Left ventricle myocardium inferior (tissue), 1 donor: Measurements from ENCODE around the gene PLXNB1. TPM values are rescaled to one million over a fixed set of nuclear protein-coding genes. Genes with fewer than 3 reads are reported as not detected.

Experiments used
- DNase-seq: peaks from one replicate; pipeline ENCODE4 v3.0.0-alpha.2; 2020
- H3K27ac ChIP-seq: fragments of 200-600 bp; replicated peaks from 2 replicates; pipeline ENCODE4 v1.8.0; 2021
- H3K27me3 ChIP-seq: fragments of 200-600 bp; 2 replicates; pipeline ENCODE4 v1.8.0; 2021; ENCODE audit warnings: low read depth
- H3K36me3 ChIP-seq: fragments of 200-600 bp; 2 replicates; pipeline ENCODE4 v1.8.0; 2021
- H3K4me1 ChIP-seq: fragments of 200-600 bp; 2 replicates; pipeline ENCODE4 v1.8.0; 2021
- H3K4me3 ChIP-seq: fragments of 200-600 bp; 2 replicates; pipeline ENCODE4 v1.8.0; 2021; ENCODE audit warnings: mild to moderate bottlenecking, moderate library complexity
- H3K9me3 ChIP-seq: fragments of 200-600 bp; replicated peaks from 2 replicates; pipeline ENCODE4 v1.8.0; 2021
- CTCF ChIP-seq: fragments of 200-600 bp; IDR thresholded peaks from 2 replicates; pipeline ENCODE4 v1.8.0; 2021; ENCODE audit warnings: antibody characterized with exemption, mild to moderate bottlenecking, borderline replicate concordance
- intact Hi-C: fragments of 100-400 bp; cut with micrococcal nuclease; formaldehyde crosslinking; loops from one replicate; pipeline ENCODE4 v1.11.0; 2022
- total RNA-seq: library from RNA; stranded (reverse); fragmentation: NEBNext Ultra II Directional; extraction: Animal tissue kit (Norgen Biotek cat#: 25700); gene quantifications from one replicate; pipeline ENCODE4 v1.2.1, GENCODE V29; 2021
- donor health status: DM: no; HTN: yes; CAD: no; lungs with severe emphysema.

Gene PLXNB1
- total RNA-seq, 1 donor from 2014 or later: 42.6 TPM

DNA sequence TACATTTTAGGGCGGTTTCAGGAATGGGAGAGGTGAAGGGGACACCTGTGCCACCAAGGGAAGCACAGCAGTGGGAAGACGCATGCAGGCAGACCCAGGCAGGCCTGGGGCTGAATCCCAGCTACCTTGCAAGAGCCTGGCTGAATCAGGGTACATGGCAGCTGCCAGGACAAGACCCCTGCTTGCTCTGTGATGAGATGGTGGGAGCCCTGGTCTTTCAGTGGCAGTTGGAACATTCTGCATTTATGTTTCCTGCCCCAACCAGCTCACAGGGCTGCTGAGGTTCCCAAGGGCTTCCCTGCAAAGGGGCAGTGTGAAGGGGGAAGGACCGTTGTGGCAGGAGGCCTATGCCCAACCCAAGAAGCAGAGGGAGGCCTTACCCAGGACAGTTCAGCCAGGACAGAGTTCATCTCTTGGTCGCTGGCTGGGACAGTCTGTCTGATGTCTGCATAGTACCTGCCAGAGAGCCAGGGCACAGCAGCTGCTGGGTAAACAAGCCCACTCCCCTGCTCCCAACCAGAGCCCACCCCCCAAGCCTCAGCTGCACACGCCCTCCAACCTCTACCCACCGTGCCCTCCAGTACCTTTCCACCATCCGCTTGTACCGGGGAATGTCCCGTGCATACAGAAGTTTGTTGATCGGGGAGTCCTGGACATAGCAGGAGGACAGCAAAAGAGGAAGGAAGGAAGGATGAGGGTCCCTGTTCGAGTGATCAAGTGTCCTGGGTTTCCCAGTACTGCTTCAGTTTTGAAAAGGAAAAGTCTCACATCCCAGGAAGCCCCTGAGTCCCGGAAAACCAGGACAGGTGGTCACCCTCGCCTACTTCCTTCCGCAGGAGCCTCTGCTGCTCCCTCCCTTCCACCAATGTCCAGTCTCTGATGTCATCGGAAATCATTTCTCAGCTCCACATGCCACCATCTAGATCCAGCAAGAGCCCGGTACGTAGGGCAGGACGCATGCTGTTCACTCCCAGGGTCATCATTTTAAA lies 23.1 kb downstream of the PLXNB1 start:
- intact Hi-C loops: no loop called here
- Histone ChIP-seq H3K27me3 (no peaks in the 10 kb centered on the region), H3K36me3 (peaks cover 79% of the 10 kb centered on the region), H3K4me3 (no peak overlapping the region), H3K27ac (no peak overlapping the region), H3K4me1 (peaks cover 9% of the 10 kb centered on the region), H3K9me3 (no peaks in the 10 kb centered on the region)
- no peak for DNase-seq
- TF ChIP-seq CTCF: no peak

- no peak for TF ChIP-seq CTCF
- Histone ChIP-seq H3K9me3 (no peaks in the 10 kb centered on the region), H3K4me3 (no peak overlapping the region), H3K4me1 (peaks cover 13% of the 10 kb centered on the region), H3K36me3 (peaks cover 72% of the 10 kb centered on the region), H3K27ac (no peak overlapping the region), H3K27me3 (no peaks in the 10 kb centered on the region)
- intact Hi-C loops: no loop called here
- no peak for DNase-seq
Observed at GRCh38 chr3:48405971-48406370, 23.9 kb downstream of the PLXNB1 start.

GRCh38 chr3:48405343-48405881 lies 24.5 kb downstream of the PLXNB1 start:
- H3K4me1 ChIP-seq: peaks cover 13% of the 10 kb centered on the region
- no peaks in the 10 kb centered on the region for H3K27me3 ChIP-seq
- peaks cover 66% of the 10 kb centered on the region for H3K36me3 ChIP-seq
- no peak for TF ChIP-seq CTCF
- H3K4me3 ChIP-seq: no peak overlapping the region
- DNase-seq: no peak
- no peak overlapping the region for H3K27ac ChIP-seq
- intact Hi-C loops: no loop called here
- no peaks in the 10 kb centered on the region for H3K9me3 ChIP-seq

DNA sequence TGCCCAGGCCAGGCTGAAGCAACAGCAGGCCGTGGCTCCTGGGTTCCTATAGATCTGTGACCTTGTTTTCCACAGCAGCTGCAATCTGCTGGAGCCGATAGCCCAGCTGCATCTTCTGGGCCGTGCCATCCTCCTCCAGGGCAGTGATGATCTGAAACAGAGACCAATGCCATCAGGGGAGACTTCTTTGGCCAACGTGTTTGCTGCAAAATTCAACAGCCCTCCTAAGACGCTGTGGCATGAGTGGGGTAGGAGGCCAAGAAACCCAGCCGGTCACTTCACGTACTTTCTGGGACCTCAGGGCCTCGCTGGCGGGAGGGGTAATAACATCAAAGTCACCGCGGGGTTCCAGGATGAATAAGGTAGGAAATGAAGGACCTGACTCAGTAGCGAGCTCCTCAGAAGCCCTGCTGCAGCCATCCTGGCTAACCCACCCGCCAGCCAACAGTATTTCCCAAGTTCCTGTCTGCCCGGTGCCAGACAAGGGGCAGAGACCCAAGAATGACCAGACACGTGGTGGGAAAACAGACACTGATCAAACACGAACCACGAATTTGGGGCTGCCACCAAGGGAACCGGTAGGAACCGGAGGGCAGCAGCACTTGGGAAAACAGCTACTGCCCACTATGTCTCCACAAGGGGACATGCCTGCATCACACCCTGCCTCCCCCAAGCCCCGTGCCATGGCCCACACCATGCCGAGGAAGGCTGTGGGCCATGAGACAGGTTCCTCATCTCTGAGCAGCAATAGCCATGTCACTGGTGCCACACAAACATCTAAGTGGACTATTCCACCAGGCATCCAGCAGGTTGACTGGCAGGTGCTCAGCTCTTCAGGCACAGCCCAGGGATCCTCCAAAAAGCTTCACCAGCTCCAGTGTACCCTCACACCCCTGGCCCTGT lies 25.2 kb downstream of the PLXNB1 start:
- intact Hi-C loops: loop anchor here (5.0 kb wide), 1 partner anchor 33 kb away; no protein-coding TSS in a partner anchor
- peaks cover 59% of the 10 kb centered on the region for H3K36me3 ChIP-seq
- no peak for TF ChIP-seq CTCF
- no peak overlapping the region for H3K27ac ChIP-seq
- H3K4me3 ChIP-seq: no peak overlapping the region
- no peaks in the 10 kb centered on the region for H3K9me3 ChIP-seq
- H3K4me1 ChIP-seq: peaks cover 13% of the 10 kb centered on the region
- no peak for DNase-seq
- no peaks in the 10 kb centered on the region for H3K27me3 ChIP-seq
